ENCODE measurements around the gene LTN1.
"Not testable (repeated sequence)": the region's sequence is repeated elsewhere in the genome, so short reads cannot be mapped to it uniquely, and the experiment has no call there.

Gene LTN1

DNA sequence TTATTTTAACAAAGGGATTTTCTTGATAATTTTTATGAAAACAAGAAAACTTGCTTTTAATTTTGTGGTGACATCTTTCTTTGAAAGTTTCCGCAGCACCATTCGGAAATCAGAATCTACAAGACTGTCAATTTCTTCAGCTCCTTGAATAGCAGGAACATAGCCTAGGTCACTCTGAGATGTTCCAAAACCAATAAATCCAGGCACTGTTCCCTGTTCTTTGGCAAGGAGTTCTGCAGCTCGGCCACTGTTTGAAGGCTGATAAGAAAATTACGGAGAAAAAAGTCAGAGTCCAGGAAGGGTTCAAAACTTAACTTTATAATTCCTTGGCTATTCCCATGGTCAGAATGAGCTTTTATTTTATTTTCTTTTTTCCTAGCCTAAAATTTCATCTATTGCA, 6.0 kb downstream of the LTN1 start:
- DNase-seq: no peak

DNA sequence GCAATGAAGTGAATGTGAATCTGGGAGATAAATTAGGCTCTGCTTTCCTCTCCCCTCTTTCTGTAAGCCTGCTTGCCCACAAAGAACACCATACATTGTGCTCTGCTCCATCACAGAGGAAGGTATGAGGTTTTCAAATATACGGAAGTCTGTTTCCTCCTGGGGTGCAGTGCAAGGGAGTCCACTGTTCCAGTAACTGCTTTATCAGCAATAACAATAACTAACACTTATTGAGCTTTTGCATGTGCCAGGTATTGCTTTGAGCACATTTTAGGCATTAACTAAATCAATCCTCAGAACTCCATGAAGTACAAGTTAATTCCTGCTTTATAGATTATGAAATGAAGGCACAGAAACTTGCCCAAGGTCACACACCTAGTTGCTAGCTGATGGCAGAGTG, 10.0 kb downstream of the LTN1 start:
- no peak for DNase-seq

DNA sequence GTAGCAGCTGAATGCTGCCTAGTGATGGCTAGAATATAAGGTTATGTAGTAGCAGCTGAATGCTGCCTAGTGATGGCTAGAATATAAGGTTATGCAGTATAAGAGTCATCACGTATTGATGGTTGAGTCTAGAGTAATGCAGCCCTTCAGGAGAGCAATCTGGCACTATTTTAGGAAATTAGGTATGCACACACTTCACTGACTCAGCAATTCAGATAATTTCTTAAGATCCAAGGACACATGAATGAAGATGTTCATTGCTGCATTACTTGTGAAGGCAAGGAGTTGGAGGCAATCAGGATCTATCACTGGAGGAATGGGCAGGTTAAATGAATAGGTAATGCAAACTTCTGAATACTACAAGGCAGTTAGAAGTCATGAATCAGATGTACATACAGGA, 13.6 kb downstream of the LTN1 start:
- no peak for DNase-seq

DNA sequence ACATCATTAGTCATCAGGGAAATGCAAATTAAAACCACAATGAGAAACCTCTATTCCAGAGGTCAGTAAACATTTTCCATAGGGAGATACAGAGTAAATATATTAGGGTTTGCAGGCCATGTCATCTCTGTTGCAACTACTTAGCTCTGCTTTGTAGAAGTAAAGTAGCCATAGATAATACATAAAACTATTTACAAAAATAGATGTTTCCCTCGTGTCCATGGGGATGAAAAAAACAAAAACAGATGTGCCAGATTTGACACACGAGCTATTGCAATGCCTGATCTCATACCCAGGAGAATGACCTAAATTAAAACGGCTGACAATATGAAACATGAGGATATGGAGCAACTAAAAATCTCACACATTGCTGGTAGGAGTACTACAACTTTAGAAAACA, 17.3 kb downstream of the LTN1 start:
- DNase-seq: no peak

DNA sequence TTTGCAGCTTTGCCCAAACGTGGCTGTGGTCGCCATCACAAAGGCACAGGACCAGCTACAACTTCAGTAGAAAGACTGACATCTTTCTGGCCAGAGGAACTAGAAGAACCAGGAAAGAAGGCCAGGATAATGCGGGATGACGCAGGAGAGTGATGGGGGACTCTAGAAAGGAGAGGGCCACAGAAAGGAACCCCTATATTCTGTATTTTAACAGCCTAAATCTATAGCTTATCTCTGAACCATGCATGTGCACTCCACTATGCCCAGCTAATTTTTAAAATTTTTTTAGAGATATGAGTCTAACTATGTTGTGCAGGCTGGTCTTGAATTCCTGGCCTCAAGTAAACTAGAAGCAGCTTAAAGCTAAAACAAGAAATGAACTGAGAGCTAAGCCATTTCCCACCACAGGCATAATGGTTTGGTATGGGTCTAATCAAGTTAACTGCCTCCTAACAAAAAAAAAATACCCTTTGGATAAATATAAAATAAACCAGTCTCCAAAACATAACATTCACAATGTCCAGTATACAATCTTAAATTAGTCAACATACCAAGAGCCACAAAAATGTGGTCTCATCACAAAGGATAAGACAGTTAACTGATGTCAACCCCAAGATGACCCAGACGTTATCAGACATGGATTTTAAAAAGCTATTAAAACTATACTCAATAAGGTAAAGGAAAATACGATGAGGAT, 18.0 kb downstream of the LTN1 start:
- no peak for DNase-seq

DNA sequence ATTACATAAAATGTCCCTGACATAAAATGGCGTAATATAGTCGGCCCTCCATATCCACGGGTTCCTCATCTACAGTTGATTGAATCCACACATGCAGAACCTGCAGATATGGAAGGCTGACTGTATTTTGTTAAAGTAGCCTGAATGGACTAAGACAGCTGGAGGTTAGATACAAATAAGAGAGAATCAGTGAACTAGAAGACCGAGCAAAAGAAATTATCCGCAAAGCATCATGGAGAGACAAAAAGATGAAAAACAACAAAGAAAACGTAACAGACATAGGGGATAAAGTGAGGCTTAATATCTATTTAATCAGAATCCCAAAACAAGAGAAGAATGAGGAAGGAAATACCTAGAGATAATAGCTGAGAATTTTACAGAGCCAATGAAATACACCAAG, 20.3 kb downstream of the LTN1 start:
- DNase-seq: no peak

DNA sequence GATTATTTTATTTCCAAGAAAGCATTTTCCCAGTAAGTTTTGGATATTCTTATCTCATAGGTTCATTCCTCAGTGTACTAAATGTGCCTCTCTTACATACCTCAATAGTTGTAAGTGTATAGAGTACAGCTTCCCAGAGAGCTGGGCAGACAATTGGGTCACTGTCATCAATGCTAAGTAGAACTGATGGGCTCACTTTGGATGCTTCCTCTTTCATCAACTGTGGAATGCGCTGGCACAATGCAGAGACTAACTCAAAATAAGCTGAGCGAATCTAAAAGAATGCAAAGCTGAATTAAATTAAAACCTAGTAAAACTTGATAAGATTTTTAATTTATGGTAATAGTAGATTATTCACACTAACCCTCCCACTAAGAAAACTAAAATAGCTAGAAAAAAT, 21.5 kb downstream of the LTN1 start:
- no peak for DNase-seq

DNA sequence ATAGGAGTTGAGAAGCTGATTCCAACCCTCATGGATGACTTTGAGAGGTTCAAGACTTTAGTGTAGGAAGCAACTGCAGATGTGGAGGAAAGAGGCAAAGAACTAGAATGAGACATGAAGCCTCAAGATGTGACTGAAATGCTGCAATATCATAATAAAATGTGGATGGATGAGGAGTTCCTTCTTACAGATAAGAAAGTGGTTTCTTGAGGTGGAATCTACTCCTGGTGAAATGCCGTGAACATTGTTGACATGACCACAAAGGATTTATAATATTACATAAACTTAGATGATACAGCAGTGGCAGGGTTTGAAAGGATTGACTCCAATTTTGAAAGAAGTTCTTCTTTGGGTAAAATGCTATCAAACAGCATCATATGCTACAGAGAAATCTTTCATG, 28.8 kb downstream of the LTN1 start:
- no peak for DNase-seq

DNA sequence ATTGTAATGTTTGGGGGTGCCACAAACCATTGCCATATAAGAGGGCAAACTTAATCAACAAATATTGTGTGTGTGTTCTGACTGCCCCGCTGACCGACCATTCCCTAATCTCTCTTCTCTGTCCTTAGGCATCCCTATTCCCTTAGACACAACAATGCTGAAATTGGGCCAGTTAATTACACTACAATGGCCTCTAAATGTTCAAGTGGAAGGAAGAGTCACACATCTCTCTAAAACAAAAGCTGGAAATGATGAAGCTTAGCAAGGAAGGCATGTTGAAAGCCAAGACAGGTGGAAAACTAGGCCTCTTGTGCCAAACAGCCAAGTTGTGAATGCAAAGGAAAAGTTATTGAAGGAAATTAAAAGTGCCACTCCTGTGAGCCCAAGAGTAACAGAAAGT, 30.2 kb downstream of the LTN1 start:
- DNase-seq: no peak

DNA sequence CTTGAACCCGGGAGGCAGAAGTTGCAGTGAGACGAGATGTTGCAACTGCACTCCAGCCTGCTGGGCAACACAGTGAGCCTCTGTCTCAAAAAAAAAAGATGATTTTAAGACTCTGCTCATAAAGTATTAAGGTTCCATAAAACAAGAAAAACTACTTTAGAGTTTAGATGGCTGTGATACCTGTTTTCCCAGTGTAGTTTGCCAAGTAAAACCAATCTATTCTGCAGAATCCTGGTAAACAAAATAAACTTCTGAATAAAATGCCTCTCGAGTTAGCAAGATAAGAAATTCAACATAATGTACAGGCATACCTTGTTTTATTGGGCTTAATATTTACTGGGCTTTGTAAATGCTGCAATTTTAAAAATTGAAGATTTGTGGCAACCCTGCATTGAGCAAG, 30.8 kb downstream of the LTN1 start:
- no peak for DNase-seq

DNA sequence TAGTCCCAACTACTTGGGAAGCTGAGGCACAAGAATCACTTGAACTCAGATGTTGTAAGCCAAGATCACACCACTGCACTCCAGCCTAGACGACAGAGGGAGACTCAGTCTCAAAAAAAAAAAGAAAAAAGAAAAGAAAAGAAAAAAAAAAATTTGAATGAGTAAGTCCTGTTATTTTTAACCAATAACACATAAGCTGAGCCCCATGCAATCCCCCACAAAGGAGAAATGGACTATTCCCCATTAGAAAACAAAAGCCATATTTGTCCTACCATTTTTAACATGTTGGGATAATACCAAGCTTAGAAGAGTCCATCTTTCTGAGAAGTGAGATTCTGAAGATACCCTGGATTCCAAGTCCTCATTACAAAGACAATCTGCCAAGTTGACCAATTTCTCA, 32.4 kb downstream of the LTN1 start:
- no peak for DNase-seq

DNA sequence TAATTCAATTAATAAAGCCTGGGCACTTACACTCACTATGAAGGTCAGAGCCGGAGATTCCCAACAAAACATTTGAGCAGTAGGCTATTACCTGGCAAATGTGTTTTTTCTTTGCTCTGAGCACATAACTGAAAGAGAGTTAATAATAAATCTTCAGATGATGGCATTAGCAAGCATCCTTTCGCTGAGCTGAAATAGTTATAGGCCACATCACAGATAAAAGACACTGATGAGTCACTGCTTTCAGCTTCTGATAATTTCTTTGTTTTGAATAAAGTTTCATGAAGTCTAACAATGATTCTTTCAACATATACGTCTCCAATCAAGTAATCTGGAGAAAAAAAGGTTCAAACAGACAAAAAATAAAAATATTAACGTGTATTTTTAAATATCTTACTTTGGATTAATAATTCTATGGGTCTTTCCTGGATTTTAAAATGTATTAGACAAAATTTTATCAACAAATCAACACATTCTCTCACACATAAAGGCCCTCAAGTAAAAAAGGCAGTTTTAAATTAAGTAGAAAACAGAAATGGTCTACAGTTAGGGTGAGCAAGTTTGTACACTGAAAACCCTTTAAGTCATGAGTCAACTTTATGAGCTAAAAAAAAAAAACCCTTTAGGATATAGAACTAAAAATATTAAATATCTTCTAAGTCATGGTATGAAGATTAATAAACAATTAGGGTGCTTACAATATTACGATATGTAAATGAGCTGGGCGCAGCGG, 33.1 kb downstream of the LTN1 start:
- DNase-seq: no peak

DNA sequence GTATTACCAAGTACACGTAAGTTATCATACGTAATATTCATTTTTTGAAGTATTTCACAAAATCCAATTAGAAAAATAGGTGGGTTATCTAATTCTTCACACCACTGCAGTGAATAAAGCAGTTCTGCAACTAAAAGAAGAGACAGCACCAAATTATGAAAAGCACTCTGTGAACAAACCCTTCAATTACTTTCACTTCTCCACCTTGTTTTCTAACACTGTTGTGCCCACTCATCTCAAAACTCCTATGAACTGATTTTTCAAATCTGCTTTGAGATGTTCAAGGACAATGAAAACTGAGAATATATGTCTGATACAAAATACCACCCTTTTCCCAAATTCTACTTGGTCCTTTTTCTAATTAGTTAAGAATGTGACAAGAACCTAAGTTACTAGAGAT, 39.4 kb downstream of the LTN1 start:
- DNase-seq: no peak

DNA sequence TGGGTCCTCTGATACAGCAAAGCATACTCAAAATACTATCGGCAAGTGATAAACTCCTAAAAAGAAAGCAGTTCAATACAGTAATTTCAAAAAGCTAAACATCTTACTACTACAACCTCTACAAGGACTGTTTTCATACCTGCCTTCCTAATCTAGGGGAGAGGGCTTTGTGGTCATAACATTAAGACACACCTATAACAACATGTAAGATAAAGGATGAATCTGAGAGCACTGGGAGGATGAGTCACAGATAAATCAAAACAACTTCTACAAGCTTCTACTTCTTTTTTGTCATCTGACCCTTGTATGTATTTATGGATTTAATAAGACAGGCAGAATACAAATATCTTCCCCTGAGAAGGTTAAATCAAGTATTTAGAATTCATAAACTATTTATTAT, 40.0 kb downstream of the LTN1 start:
- no peak for DNase-seq

DNA sequence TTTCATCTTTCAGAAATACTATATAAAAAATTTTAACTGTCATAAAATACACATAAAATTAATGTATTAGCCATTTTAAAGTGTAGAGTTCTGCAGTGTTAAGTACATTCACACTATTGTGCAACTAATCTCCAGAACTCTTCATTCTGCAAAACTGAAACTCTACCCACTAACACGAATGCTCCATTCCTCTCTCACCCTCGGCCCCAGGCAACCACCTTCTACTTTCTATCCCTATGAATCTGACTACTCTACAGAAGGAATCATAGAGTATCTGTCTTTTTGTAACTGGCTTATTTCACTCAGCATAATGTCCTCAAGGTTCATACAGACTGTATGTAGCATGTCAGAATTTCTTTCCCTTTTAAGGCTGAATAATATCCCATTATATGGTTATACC, 43.4 kb downstream of the LTN1 start:
- DNase-seq: no peak

DNA sequence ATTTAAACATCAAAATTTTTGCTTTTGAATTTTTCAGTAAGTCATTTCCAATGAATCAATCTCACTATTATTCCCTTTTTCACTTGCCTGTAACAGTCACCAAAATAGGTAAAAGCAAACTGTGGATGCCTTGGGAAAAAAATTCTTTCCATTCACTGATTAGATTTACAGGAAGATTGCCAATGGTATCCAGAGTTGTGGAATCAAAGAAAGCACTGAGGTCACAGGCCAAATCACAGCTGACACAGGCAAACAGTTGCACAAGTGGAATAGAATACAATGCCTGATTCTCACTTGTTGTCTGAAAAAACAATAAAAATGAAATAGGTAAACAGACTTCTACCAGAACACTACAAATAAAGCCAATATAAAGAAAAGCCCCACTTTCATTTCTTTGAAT, 48.4 kb downstream of the LTN1 start:
- DNase-seq: no peak

DNA sequence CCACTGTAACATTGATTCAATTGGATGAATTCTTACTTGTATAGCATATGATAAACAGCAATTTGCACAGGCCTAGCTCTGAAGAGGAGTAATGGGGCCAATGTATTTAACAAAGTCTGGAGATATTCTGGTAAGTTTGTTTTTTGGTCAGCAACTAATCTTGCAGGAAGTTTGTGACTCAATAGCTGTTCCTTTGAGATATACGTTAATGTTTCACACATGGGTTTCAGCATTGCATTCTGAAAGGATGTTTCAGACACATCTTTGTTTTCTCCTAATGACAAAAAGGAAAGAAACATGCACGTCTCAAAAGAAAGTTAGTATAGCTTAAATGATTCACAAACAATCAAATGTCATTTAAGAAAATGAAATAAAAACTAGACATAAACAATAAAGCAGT, 49.0 kb downstream of the LTN1 start:
- no peak for DNase-seq

DNA sequence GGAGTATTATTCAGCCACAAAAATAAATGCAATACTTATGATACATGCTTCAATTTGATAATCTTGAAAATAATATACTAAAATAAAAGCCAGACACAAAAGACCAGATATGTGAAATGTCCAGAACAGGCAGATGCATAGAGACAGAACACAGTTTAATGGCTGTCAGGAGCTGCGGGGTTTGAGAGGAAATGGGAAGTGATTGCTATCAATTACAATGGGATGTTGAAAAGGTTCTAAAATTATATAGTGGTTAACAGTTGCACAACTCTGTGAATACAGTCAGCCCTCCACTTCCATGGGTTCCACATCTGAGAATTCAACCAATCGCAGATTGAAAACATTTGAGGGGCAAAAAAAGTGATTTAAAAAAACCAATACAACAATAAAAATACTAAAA, 54.0 kb downstream of the LTN1 start:
- DNase-seq: no peak

DNA sequence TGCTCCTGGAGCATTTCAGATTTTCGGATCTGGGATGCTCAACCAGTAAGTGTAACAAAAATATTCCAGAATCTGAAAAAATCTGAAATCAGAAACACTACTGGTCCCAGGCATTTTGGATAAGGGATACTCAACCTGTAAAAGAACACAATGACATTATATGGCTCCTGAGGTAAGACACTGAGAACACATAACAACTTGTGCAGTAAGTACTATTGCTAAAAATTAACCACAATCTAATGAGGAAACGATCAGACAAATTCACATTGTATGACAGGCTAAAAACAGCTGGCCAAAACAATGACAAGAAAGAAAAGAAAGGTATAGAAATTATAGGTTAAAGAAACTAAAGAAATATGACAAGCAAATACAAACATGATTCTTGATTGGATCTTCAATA, 54.9 kb downstream of the LTN1 start:
- DNase-seq: no peak

DNA sequence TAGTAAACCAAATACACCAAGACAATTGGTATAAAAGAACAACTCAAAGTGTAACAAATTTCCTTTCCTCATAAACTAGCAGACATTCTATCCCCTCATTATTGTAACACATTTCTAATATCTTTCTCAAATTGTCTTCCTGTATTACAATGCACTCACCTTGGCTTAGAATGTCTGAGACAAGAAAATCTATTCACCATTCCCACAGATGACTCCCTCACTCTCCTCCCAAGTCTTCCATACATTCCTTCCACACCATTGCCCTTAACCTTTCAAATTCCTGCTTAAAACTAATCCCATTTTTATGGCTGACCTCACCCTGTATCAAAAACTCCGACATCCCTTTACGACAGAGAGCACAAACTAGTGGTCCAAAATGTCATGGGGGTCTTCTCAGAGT, 56.0 kb downstream of the LTN1 start:
- DNase-seq: no peak

DNA sequence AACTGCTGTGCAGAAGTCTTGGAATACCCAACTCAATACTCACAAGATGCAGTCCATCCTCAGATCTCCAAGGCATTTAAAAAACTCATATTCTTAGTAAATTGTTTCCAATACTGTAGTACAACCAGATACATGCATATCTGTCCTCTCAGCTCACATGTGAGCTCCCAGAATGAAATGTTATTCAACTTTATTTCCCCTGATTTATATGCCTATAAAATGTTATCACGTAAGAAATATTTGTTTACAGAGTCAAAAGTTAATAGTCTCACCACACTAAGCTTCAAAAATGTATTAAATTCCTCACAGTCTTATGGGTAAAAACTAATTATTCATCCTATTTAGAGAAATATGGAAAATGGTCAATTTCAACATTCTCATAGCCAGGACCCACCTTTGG, 56.6 kb downstream of the LTN1 start:
- no peak for DNase-seq

DNA sequence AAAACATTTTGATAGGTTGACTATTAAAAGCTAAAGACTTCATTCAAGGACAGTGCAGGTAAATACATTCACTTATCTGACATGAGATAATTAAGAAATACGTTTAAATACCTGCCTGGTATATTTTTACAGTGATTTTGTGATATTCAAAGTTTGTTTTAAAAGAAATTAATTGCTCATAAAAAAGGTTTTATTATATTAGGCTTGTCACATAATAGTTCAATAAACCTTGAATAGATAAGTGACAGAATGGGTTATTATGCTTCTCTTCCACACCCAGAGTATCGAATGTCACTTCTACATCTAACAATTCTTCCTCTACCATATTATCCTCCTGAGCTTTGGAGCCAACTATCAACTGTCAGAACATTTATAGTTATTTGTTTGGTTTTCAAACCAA, 60.0 kb downstream of the LTN1 start:
- DNase-seq: no peak

DNA sequence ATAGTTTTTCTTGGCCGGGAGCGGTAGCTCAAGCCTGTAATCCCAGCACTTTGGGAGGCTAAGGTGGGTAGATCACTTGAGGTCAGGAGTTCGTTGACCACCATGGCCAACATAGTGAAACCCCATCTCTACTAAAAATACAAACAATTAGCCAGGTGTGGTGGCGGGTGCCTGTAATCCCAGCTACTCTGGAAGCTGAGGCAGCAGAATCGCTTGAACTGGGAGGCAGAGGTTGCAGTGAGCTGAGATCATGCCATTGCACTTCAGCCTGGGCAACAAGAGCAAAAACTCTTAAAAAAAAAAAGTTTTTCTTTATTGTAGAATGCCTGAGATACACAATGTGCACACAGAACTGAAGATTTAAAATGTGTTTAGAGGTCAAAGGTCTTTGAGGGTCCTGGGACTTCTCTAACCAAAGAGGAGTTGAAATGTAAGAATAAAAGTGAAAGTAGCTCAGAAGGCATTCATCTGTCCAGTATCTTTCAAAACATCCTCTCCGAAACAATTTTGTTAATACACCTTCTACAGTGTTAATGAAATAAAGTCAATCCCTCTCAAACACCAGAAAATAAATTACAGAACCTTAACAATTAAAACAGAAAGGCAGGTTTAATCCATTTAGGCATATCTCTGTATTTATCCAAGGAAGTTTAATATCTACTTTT, 60.8 kb downstream of the LTN1 start:
- DNase-seq: not testable (repeated sequence)
